ENCODE data around the gene TBX10. TPM values are rescaled to one million over a fixed set of nuclear protein-coding genes. Genes with fewer than 3 reads are reported as not detected.

The TBX10 gene
- total RNA-seq, 6 donors from 2014 or later, result not detected

- Histone ChIP-seq H3K27ac (peak overlapping the region; percentile 83 to 91 (median 88)), H3K4me3 (no peak overlapping the region)
Observed at GRCh38 chr11:67614730-67615714, 24.5 kb downstream of the TBX10 start.

GRCh38 chr11:67613960-67614715 lies 25.4 kb downstream of the TBX10 start:
- no peak for TF ChIP-seq EP300 (IDR thresholded peaks at IDR 0.05)
- TF ChIP-seq CTCF (IDR thresholded peaks at IDR 0.05), result peak; percentile 48 to 74 (median 67)
- TF ChIP-seq POLR2A (IDR thresholded peaks at IDR 0.05), result peak in 2 of 4 donors; percentile 18 to 60
- TF ChIP-seq POLR2AphosphoS5 (IDR thresholded peaks at IDR 0.05), result peak in 1 of 2 donors; percentile 58
- Histone ChIP-seq H3K27me3 (no peaks in the 10 kb centered on the region), H3K36me3 (peaks cover 18 to 38% (median 34%) of the 10 kb centered on the region in 4 donors), H3K9me3 (no peaks in the 10 kb centered on the region), H3K4me1 (peaks cover 10 to 23% (median 20%) of the 10 kb centered on the region in 4 donors), H3K27ac (peak overlapping the region; percentile 83 to 91 (median 88)), H3K4me3 (peak overlapping the region in 3 of 4 donors; percentile 36 to 47 (median 45))
- DNase-seq, result peak; percentile 83 to 91
- ATAC-seq (ENCODE audit: low FRiP score in 2 of 2), result peak; percentile 75 to 81
- 19% methylated on average over 11 to 18 of the region's 23 CpGs for WGBS, 2 donors

More at GRCh38 chr11:67614730-67615714, 24.5 kb downstream of the TBX10 start:
- no peaks in the 10 kb centered on the region for H3K9me3 ChIP-seq
- peaks cover 11 to 29% (median 27%) of the 10 kb centered on the region in 4 donors for H3K36me3 ChIP-seq
- no peaks in the 10 kb centered on the region for H3K27me3 ChIP-seq
- peak; percentile 47 to 67 for ATAC-seq (ENCODE audit: low FRiP score in 2 of 2)
- DNase-seq, result peak; percentile 54 to 80
- TF ChIP-seq CTCF (IDR thresholded peaks at IDR 0.05) (peak; percentile 24 to 74 (median 46)), POLR2AphosphoS5 (IDR thresholded peaks at IDR 0.05) (no peak)
- 72 to 91% methylated on average over 8 to 15 of the region's 18 CpGs for WGBS, 2 donors
- peaks cover 10 to 23% (median 20%) of the 10 kb centered on the region in 4 donors for H3K4me1 ChIP-seq

- WGBS, 2 donors, result 91 to 93% methylated on average over 10 to 16 of the region's 17 CpGs
Observed at GRCh38 chr11:67613313-67613959, 26.1 kb downstream of the TBX10 start.

More at GRCh38 chr11:67613313-67613959, 26.1 kb downstream of the TBX10 start:
- Histone ChIP-seq H3K4me3 (peak overlapping the region in 3 of 4 donors; percentile 36 to 47 (median 45)), H3K9me3 (no peaks in the 10 kb centered on the region), H3K36me3 (peaks cover 18 to 45% (median 38%) of the 10 kb centered on the region in 4 donors), H3K27me3 (no peaks in the 10 kb centered on the region), H3K4me1 (peaks cover 10 to 24% (median 20%) of the 10 kb centered on the region in 4 donors), H3K27ac (peak overlapping the region; percentile 83 to 91 (median 88))
- TF ChIP-seq POLR2A (IDR thresholded peaks at IDR 0.05) (no peak), POLR2AphosphoS5 (IDR thresholded peaks at IDR 0.05) (no peak), CTCF (IDR thresholded peaks at IDR 0.05) (no peak), EP300 (IDR thresholded peaks at IDR 0.05) (no peak)
- DNase-seq (peak in 1 of 2 donors; percentile 54), ATAC-seq (ENCODE audit: low FRiP score in 2 of 2) (no peak)

Data from upper lobe of left lung (tissue), 6 donors.